ENCODE measurements around the gene GET4. TPM values are rescaled to one million over a fixed set of nuclear protein-coding genes. Genes with fewer than 3 reads are reported as not detected.

Gene GET4
- total and polyA plus RNA-seq, 2 of the 13 experiments (the other 11 are each of a cell fraction or from before 2014, with no cell fraction given), result 28.2 to 35.2 TPM

GRCh38 chr7:882336-883035 lies 6.1 kb downstream of the GET4 start:
- no peak overlapping the region for H3K27ac ChIP-seq (ENCODE audit: extremely low read length, insufficient read depth, low read length)

More at GRCh38 chr7:882336-883035, 6.1 kb downstream of the GET4 start:
- FAIRE-seq (no peak), ATAC-seq (no peak), DNase-seq (ENCODE audit: low spot score) (no peak)
- H4K20me1 ChIP-seq (ENCODE audit: insufficient read depth, low read length), result peaks cover 47% of the 10 kb centered on the region; the same call in 1 of the 2 replicates
- H3K79me2 ChIP-seq (ENCODE audit: insufficient read depth, low read length), result peaks cover 95% of the 10 kb centered on the region
- peaks cover 42% of the 10 kb centered on the region for H3K4me1 ChIP-seq (ENCODE audit: insufficient read depth, low read length)
- intact Hi-C loops (cut with micrococcal nuclease; ENCODE audit: unreplicated experiment) (no loop called here), in situ Hi-C loops (cut with HindIII; ENCODE audit: extremely low pct_ligation_motif_present, low pct_unique_long_range_greater_than_20kb) (no loop called here)
- ChIA-PET CTCF (ENCODE audit: low intra/inter-chr PET ratio, low total read pairs) (no interaction called here), POLR2A (no interaction called here)
- no TSS peak for BruUV-seq (replicated peaks)
- no peak overlapping the region for H2AFZ ChIP-seq (ENCODE audit: low read length)
- H3K27me3 ChIP-seq (ENCODE audit: control insufficient read depth in 1 of 2, insufficient read depth in 2 of 2, low read length in 2 of 2), result no peaks in the 10 kb centered on the region
- peaks cover 19 to 29% of the 10 kb centered on the region in 2 experiments; a peak in 4 of 5 replicates for H3K36me3 ChIP-seq (replicated peaks in 1 of 2; ENCODE audit: control insufficient read depth in 1 of 2, insufficient read depth in 2 of 2, low read length in 2 of 2)
- H3K9ac ChIP-seq (ENCODE audit: insufficient read depth, low read depth, low read length), result no peak overlapping the region
- TF ChIP-seq PRDM10 (CRISPR knock-in tag; IDR thresholded peaks at IDR 0.05; ENCODE audit: low read depth) (no peak), ZNF841 (CRISPR knock-in tag; IDR thresholded peaks at IDR 0.05; ENCODE audit: borderline replicate concordance) (no peak), ASH2L (IDR thresholded peaks at IDR 0.05; ENCODE audit: insufficient read length, low read depth, low read length) (no peak), NR2C2 (CRISPR knock-in tag; IDR thresholded peaks at IDR 0.05; ENCODE audit: borderline replicate concordance) (0 out of 2 replicates have a peak, but pooled peaks have one; percentile 24), ZNF777 (CRISPR knock-in tag; IDR thresholded peaks at IDR 0.05) (no peak)
- TF ChIP-seq, protein P1, sequence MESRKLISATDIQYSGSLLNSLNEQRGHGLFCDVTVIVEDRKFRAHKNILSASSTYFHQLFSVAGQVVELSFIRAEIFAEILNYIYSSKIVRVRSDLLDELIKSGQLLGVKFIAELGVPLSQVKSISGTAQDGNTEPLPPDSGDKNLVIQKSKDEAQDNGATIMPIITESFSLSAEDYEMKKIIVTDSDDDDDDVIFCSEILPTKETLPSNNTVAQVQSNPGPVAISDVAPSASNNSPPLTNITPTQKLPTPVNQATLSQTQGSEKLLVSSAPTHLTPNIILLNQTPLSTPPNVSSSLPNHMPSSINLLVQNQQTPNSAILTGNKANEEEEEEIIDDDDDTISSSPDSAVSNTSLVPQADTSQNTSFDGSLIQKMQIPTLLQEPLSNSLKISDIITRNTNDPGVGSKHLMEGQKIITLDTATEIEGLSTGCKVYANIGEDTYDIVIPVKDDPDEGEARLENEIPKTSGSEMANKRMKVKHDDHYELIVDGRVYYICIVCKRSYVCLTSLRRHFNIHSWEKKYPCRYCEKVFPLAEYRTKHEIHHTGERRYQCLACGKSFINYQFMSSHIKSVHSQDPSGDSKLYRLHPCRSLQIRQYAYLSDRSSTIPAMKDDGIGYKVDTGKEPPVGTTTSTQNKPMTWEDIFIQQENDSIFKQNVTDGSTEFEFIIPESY (CRISPR knock-in tag; IDR thresholded peaks at IDR 0.05), result peak; percentile 81
- no peaks in the 10 kb centered on the region for H3K9me3 ChIP-seq (ENCODE audit: low read length)
- 96% methylated on average over 22 of the region's 37 CpGs for WGBS (ENCODE audit: low lambda C conversion rate)
- H3K4me2 ChIP-seq (ENCODE audit: low read depth, low read length), result no peak overlapping the region
- no peak overlapping the region for H3K4me3 ChIP-seq (replicated peaks in 1 of 3; ENCODE audit: insufficient read depth in 1 of 3, low read depth in 2 of 3, low read length in 3 of 3)

Measured in HepG2 (cell line).